Spleen (tissue), 7 donors: ENCODE results near the gene AK8.

Experiments
- POLR2AphosphoS5 ChIP-seq, 3 donors: sonication (generic); formaldehyde crosslinking; IDR thresholded peaks; one replicate each; pipeline ENCODE4 v1.5.1; 2017; ENCODE audit warnings: antibody characterized with exemption in 3 of 3
- TF ChIP-seq, protein P1 (sequence below), 11 experiments: fragments of 200-600 bp in 7 of 11; fragments of 450-650 bp in 4 of 11; sonication (generic) in 4 of 11; IDR thresholded peaks in 8 of 11; conservative IDR thresholded peaks in 3 of 11; 1 replicate in 7 of 11; 2 replicates in 4 of 11; pipeline versions ENCODE4 v1.4.0 to v1.8.0; 2016 to 2021; ENCODE audit warnings: antibody characterized with exemption in 11 of 11, inconsistent platforms in 4 of 11, mild to moderate bottlenecking in 1 of 11
- donor health status: DM: no; HTN: no; CAD: no; lungs with moderate emphysema.
- donor health status: DM: no; HTN: no; CAD: no.
- donor health status: DM: no; HTN: no; CAD: no.

DNA sequence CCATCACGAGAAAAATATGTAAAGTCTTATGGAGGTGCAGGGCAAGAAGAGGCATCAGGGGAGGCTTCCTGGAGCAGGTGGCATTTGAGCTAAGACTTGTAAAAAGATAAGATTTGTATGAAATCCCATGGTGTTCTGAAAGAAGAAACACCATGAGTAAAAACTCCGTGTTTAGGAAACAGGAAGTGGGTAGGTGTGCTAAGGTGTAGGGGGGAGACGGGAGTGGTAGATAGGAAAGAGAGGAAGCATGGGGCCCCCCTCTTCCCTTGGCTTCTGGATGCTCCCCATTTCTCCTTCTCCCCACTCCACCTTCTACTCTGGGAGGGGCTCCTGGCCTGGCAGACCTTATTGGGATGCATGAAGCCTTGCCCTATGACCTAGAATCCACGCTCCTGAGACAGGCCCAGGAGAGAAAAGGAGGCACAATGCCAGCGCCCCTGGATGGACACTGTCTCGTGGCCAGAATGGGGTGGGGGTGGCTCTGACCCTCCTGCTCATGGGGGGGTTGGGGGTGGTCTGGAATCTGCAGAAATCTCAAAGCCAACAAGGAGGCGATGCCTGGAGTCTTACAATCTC is 104.2 kb downstream of the AK8 start:
- TF ChIP-seq, protein P1, sequence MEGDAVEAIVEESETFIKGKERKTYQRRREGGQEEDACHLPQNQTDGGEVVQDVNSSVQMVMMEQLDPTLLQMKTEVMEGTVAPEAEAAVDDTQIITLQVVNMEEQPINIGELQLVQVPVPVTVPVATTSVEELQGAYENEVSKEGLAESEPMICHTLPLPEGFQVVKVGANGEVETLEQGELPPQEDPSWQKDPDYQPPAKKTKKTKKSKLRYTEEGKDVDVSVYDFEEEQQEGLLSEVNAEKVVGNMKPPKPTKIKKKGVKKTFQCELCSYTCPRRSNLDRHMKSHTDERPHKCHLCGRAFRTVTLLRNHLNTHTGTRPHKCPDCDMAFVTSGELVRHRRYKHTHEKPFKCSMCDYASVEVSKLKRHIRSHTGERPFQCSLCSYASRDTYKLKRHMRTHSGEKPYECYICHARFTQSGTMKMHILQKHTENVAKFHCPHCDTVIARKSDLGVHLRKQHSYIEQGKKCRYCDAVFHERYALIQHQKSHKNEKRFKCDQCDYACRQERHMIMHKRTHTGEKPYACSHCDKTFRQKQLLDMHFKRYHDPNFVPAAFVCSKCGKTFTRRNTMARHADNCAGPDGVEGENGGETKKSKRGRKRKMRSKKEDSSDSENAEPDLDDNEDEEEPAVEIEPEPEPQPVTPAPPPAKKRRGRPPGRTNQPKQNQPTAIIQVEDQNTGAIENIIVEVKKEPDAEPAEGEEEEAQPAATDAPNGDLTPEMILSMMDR (IDR thresholded peaks at IDR 0.05 in 8 of 11, conservative IDR thresholded peaks at IDR 0.05 in 3 of 11) = no peak
- no peak for TF ChIP-seq POLR2AphosphoS5 (IDR thresholded peaks at IDR 0.05)
